Prostate gland (tissue), 2 donors: ENCODE measurements around the gene TICAM1.
A peak's percentile ranks its signal among the peaks of the same experiment; 100 is the strongest.

Experiments
- CTCF ChIP-seq, 4 experiments: fragments of 200-600 bp in 2 of 4; fragments of 450-650 bp in 2 of 4; sonication (generic) in 2 of 4; IDR thresholded peaks; 1 replicate in 3 of 4; 2 replicates in 1 of 4; pipeline ENCODE4 v1.5.1; 2016 to 2019; ENCODE audit warnings: antibody characterized with exemption in 4 of 4, mild to moderate bottlenecking in 2 of 4, moderate library complexity in 2 of 4
- POLR2AphosphoS5 ChIP-seq: sonication (generic); formaldehyde crosslinking; IDR thresholded peaks from one replicate; pipeline ENCODE4 v1.6.1; 2017; ENCODE audit warnings: antibody characterized with exemption

GRCh38 chr19:4803736-4804695 lies 27.5 kb downstream of the TICAM1 start:
- TF ChIP-seq CTCF (IDR thresholded peaks at IDR 0.05) (peak; percentile 28 to 86 (median 74)), POLR2AphosphoS5 (no peak)
